Smooth muscle cell (in vitro differentiated cells): Measurements from ENCODE around the gene SWI5. TPM values are rescaled to one million over a fixed set of nuclear protein-coding genes. Genes with fewer than 3 reads are reported as not detected.

Experiments used
- DNase-seq: peaks from one replicate; lab custom pipeline; 2025; ENCODE audit not compliant: unreplicated experiment; lab: John Stamatoyannopoulos, UW
- H2AFZ ChIP-seq: fragments of 200-600 bp; sonication (generic); 2 replicates; pipeline ENCODE4 v1.6.0; 2016; ENCODE audit warnings: antibody characterized with exemption, low read depth, mild to moderate bottlenecking
- H3F3A ChIP-seq: fragments of 200-600 bp; sonication (generic); 2 replicates; pipeline ENCODE4 v1.6.0; 2017; ENCODE audit warnings: antibody characterized with exemption, low read depth
- H3K27ac ChIP-seq: fragments of 200-600 bp; sonication (generic); 2 replicates; pipeline ENCODE4 v1.5.1; 2016; ENCODE audit warnings: low read depth, mild to moderate bottlenecking
- H3K27me3 ChIP-seq: fragments of 200-600 bp; sonication (generic); 2 replicates; pipeline ENCODE4 v1.6.1; 2016; ENCODE audit warnings: low read depth, mild to moderate bottlenecking
- H3K36me3 ChIP-seq: fragments of 200-600 bp; sonication (generic); 2 replicates; pipeline ENCODE4 v1.5.1; 2016; ENCODE audit warnings: low read depth
- H3K4me1 ChIP-seq: fragments of 200-600 bp; sonication (generic); 2 replicates; pipeline ENCODE4 v1.5.1; 2016; ENCODE audit warnings: low read depth
- H3K4me2 ChIP-seq: fragments of 200-600 bp; sonication (generic); 2 replicates; pipeline ENCODE4 v1.6.0; 2016; ENCODE audit warnings: mild to moderate bottlenecking
- H3K4me3 ChIP-seq: fragments of 200-600 bp; sonication (generic); 2 replicates; pipeline ENCODE4 v1.5.1; 2016; ENCODE audit warnings: mild to moderate bottlenecking
- H3K79me2 ChIP-seq: fragments of 200-600 bp; sonication (generic); 2 replicates; pipeline ENCODE4 v1.6.0; 2016; ENCODE audit warnings: low read depth, mild to moderate bottlenecking
- H3K9ac ChIP-seq: fragments of 200-600 bp; sonication (generic); 2 replicates; pipeline ENCODE4 v1.6.0; 2016; ENCODE audit warnings: low read depth
- H3K9me3 ChIP-seq: fragments of 200-600 bp; sonication (generic); replicated peaks from 2 replicates; pipeline ENCODE4 v1.5.1; 2016; ENCODE audit warnings: low read depth
- H4K20me1 ChIP-seq: fragments of 200-600 bp; sonication (generic); 2 replicates; pipeline ENCODE4 v1.6.0; 2016; ENCODE audit warnings: low read depth
- WGBS: methylation state at CpG from one replicate; pipeline ENCODE4 v1.1.7; 2016; ENCODE audit warnings: low lambda C conversion rate; 5-methylcytosine and 5-hydroxymethylcytosine counted together
- polyA plus RNA-seq: library from polyadenylated mRNA; unstranded; fragments of >200 nt; fragmentation: Nextera tagmentation; extraction: Ambion mirVana; gene quantifications from 2 replicates; pipeline ENCODE4 v1.2.1, GENCODE V29; 2016
- total RNA-seq: library from RNA; depleted of rRNA; stranded (reverse); fragments of >200 nt; gene quantifications from 2 replicates; pipeline ENCODE4 v1.2.3, GENCODE V29; 2014
- TF ChIP-seq, protein P1 (sequence below): fragments of 200-600 bp; sonication (generic); IDR thresholded peaks from 2 replicates; pipeline ENCODE4 v1.5.1; 2017; ENCODE audit warnings: borderline replicate concordance, mild to moderate bottlenecking, antibody characterized with exemption; ENCODE audit not compliant: insufficient read depth, poor library complexity, severe bottlenecking

The SWI5 gene
- total and polyA plus RNA-seq, 2 experiments from 2014 or later = 47.1 to 77.2 TPM

DNA sequence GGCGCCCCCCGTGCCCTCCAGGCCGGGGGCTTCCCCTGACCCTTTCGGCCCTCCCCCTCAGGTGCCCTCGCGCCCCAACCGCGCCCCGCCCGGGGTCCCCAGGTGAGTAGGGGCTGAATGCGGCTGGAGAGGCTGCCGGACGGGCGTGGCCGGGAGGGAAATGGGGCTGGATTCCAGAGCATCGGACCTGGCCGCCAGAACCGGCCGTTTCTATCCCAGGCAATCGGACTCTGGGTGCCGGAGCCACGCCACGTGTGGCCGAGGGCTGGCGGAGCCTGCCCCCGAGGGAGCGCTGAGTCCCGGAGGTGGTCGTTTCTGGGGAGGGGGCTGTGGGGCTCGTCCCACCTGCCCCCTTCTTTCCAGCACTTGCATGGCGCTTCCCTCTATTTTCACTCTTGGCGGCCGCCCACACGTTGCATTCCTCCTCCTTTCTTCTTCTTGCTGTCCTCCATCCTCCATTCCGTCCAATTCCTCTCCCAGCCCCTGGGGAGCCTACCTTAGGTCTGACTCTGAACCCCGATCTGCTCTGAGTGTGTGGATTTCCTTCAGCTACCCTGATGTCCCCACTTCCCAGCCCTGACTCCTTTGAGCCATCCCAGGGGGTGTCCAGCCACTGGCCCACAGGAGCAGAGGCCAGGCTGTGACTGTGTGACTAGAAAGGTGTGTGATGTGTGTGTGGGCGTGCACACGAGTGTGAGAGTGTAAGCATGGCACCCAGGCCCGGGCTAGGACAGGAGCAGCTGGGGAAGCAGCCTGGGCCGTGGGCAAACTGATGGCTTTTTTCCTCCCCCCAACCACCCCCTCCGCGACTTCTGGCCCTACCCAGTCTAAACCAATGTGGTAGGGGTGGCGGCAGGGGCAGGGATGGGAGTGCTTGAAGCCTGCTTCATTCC lies 25.0 kb upstream of the SWI5 start:
- peak overlapping the region; percentile 86 for H3K4me2 ChIP-seq
- no peak overlapping the region for H3K27ac ChIP-seq
- peak overlapping the region; percentile 45 for H3K4me3 ChIP-seq
- no peaks in the 10 kb centered on the region for H3K36me3 ChIP-seq
- peaks cover 22% of the 10 kb centered on the region for H3F3A ChIP-seq
- H3K79me2 ChIP-seq = no peaks in the 10 kb centered on the region
- H3K27me3 ChIP-seq = no peaks in the 10 kb centered on the region
- H4K20me1 ChIP-seq = peaks cover 9% of the 10 kb centered on the region
- H3K9me3 ChIP-seq = no peaks in the 10 kb centered on the region
- H3K4me1 ChIP-seq = peaks cover 1% of the 10 kb centered on the region
- TF ChIP-seq, protein P1, sequence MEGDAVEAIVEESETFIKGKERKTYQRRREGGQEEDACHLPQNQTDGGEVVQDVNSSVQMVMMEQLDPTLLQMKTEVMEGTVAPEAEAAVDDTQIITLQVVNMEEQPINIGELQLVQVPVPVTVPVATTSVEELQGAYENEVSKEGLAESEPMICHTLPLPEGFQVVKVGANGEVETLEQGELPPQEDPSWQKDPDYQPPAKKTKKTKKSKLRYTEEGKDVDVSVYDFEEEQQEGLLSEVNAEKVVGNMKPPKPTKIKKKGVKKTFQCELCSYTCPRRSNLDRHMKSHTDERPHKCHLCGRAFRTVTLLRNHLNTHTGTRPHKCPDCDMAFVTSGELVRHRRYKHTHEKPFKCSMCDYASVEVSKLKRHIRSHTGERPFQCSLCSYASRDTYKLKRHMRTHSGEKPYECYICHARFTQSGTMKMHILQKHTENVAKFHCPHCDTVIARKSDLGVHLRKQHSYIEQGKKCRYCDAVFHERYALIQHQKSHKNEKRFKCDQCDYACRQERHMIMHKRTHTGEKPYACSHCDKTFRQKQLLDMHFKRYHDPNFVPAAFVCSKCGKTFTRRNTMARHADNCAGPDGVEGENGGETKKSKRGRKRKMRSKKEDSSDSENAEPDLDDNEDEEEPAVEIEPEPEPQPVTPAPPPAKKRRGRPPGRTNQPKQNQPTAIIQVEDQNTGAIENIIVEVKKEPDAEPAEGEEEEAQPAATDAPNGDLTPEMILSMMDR = no peak
- DNase-seq = no peak
- WGBS = 54% methylated on average over 19 of the region's 43 CpGs
- no peak overlapping the region for H3K9ac ChIP-seq
- no peak overlapping the region for H2AFZ ChIP-seq

DNA sequence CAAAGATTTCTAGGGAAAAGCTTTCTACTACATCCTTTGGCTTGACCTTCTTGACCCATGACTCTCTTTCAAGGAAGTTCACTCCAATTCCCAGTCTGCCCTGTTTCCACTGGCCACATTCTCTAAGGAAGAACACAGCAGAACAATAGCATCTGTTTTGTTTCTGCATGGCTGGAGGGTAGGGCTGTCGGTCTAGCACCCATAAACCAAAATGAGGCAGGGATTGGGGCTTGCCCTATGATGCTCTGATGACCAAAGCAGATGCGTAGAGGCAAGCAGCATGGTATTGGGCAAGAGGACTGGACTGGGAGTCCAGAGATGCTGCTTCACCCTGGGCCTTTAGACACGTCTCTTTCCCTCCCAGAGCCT lies 24.4 kb upstream of the SWI5 start:
- Histone ChIP-seq H2AFZ (no peak overlapping the region), H3K4me3 (no peak overlapping the region), H3K36me3 (no peaks in the 10 kb centered on the region), H3K4me1 (no peaks in the 10 kb centered on the region), H3K9me3 (no peaks in the 10 kb centered on the region), H3K27ac (no peak overlapping the region), H3F3A (peaks cover 19% of the 10 kb centered on the region), H3K9ac (no peak overlapping the region), H3K79me2 (no peaks in the 10 kb centered on the region), H3K27me3 (no peaks in the 10 kb centered on the region), H4K20me1 (peaks cover 15% of the 10 kb centered on the region), H3K4me2 (no peak overlapping the region)
- DNase-seq = no peak
- 86% methylated on average over 3 of the region's 3 CpGs for WGBS
- TF ChIP-seq, protein P1 = no peak

DNA sequence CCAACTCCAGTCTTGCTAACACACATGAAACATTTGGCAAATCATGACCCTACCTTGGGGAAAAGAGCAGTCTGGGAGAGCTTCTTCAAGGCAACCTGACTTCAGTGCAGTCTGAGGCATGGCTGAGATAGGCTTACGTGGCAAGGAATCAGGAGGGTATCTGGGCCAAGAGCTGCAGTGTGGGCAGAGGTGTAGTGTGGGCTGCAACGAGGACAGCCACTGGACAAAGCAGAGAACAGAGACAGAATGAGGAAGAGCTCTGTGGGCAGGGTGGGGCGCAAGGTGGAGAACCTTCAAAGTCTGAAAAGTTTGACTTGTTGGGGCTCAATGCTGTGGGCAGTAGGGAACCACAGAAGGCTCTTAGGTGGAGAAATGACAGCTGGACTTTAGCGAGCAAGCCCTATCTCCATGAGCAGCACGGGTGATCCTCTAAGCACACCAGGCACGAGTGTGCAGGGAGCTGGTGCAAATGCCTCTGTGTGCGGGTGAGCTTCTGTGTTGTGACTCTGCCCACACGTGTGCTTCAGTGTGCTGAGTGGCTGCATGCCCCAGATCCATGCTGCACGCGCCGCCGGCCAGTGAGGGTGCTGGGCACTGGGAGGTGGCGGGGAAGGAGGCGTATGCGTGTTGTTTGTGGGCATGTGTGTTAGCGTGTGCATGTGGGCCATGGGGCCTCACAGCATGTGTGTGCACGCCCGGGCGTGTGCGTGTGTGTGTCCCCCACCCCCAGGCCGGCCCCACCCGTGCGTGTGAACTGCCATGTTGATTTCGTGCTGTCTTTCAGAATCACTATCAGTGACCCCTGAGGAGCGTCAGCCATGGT lies 23.5 kb upstream of the SWI5 start:
- Histone ChIP-seq H3K79me2 (no peaks in the 10 kb centered on the region), H3K27ac (no peak overlapping the region), H3F3A (peaks cover 14% of the 10 kb centered on the region), H3K36me3 (no peaks in the 10 kb centered on the region), H3K4me1 (no peaks in the 10 kb centered on the region), H3K9ac (no peak overlapping the region), H2AFZ (no peak overlapping the region), H3K9me3 (no peaks in the 10 kb centered on the region), H3K4me2 (no peak overlapping the region), H3K27me3 (no peaks in the 10 kb centered on the region), H4K20me1 (peaks cover 20% of the 10 kb centered on the region), H3K4me3 (no peak overlapping the region)
- 94% methylated on average over 25 of the region's 25 CpGs for WGBS
- TF ChIP-seq, protein P1 = no peak
- DNase-seq = no peak
